K562 (cell line): ENCODE measurements around the gene IMMP1L. TPM values are rescaled to one million over a fixed set of nuclear protein-coding genes. Genes with fewer than 3 reads are reported as not detected.
A peak's percentile ranks its signal among the peaks of the same experiment; 100 is the strongest.

Experiments
- BCOR ChIP-seq: fragments of 450-650 bp; IDR thresholded peaks from 2 replicates; pipeline ENCODE4 v1.6.1; 2016
- CC2D1A ChIP-seq: fragments of 450-650 bp; IDR thresholded peaks from 2 replicates; pipeline ENCODE4 v1.6.1; 2017; ENCODE audit warnings: mild to moderate bottlenecking
- FOXA1 ChIP-seq: fragments of 450-650 bp; IDR thresholded peaks from 2 replicates; pipeline ENCODE4 v1.6.1; 2016; ENCODE audit warnings: mild to moderate bottlenecking, borderline replicate concordance
- JUND ChIP-seq, 2 experiments: IDR thresholded peaks; 2 replicates in 1 of 2; 3 replicates in 1 of 2; pipeline ENCODE4 v1.6.1; 2011; ENCODE audit warnings: borderline replicate concordance in 2 of 2, low read depth in 2 of 2, low read length in 2 of 2, improper control_type of control experiment in 1 of 2, missing biosample characterization in 1 of 2, missing genetic modification characterization in 1 of 2, missing genetic modification reagents in 1 of 2
- KDM5B ChIP-seq: fragments of 200-600 bp; sonication (generic); IDR thresholded peaks from 2 replicates; pipeline ENCODE4 v1.6.1; 2012; ENCODE audit warnings: low read depth, mild to moderate bottlenecking, moderate library complexity, low read length, control low read depth, inconsistent platforms; ENCODE audit not compliant: insufficient replicate concordance
- PRPF4 ChIP-seq: fragments of 200-400 bp; formaldehyde crosslinking; IDR thresholded peaks from one replicate; pipeline ENCODE4 v1.6.1; 2017; ENCODE audit warnings: low read length, low read depth, mild to moderate bottlenecking; ENCODE audit not compliant: insufficient read depth, poor library complexity, severe bottlenecking
- THRAP3 ChIP-seq: fragments of 450-650 bp; IDR thresholded peaks from 2 replicates; pipeline ENCODE4 v1.6.1; 2016; ENCODE audit warnings: mild to moderate bottlenecking, inconsistent platforms, borderline replicate concordance
- ZFP36 ChIP-seq: fragments of 150-350 bp; IDR thresholded peaks from 2 replicates; pipeline ENCODE4 v1.6.1; 2018; ENCODE audit warnings: low read length, low read depth; ENCODE audit not compliant: partially characterized antibody
- ZFX ChIP-seq: sonication (generic); formaldehyde crosslinking; IDR thresholded peaks from 2 replicates; pipeline ENCODE4 v1.8.0; 2022; ENCODE audit warnings: mild to moderate bottlenecking, missing genetic modification reagents, moderate library complexity
- polyA plus RNA-seq, 8 experiments: library from polyadenylated mRNA; depleted of rRNA in 4 of 8; stranded (reverse) in 5 of 8; unstranded in 3 of 8; fragments of >200 nt; fragmentation: Nextera tagmentation in 2 of 8; fragmentation: Illumina TruSeq in 1 of 8; extraction: Ambion mirVana in 2 of 8; extraction: Trizol in 1 of 8; gene quantifications; 2 replicates each; pipeline versions ENCODE4 v1.2.1 to v1.2.3, GENCODE V29; 2011 to 2014; ENCODE audit warnings: inconsistent platforms in 1 of 8, missing spikeins in 1 of 8
- total RNA-seq, 7 experiments: library from RNA; depleted of rRNA in 6 of 7; stranded (reverse); fragments of >200 nt in 6 of 7; fragmentation: Illumina TruSeq in 2 of 7; extraction: Trizol in 2 of 7; gene quantifications; 2 replicates each; pipeline versions ENCODE4 v1.2.1 to v1.2.3, GENCODE V29; 2011 to 2021; ENCODE audit warnings: low replicate concordance in 1 of 7
- TF ChIP-seq, protein P1 (sequence below): fragments of 450-650 bp; IDR thresholded peaks from 2 replicates; pipeline ENCODE4 v1.6.1; 2018; ENCODE audit warnings: mild to moderate bottlenecking, low read depth; ENCODE audit not compliant: partially characterized antibody

The IMMP1L gene
- total and polyA plus RNA-seq, 9 of the 15 experiments (the other 6 are each of a cell fraction or from before 2014, with no cell fraction given), result 56.0 to 245 (median 169) TPM

- TF ChIP-seq JUND (IDR thresholded peaks at IDR 0.05; ENCODE audit: borderline replicate concordance, low read depth, low read length), result peak; percentile 42; the same call in 1 of the 2 replicates
- TF ChIP-seq JUND (tag; IDR thresholded peaks at IDR 0.05; ENCODE audit: borderline replicate concordance, low read depth, low read length), result peak; percentile 10; the same call in 1 of the 3 replicates
- TF ChIP-seq THRAP3, result no peak
- TF ChIP-seq ZFX, result peak; percentile 86
- TF ChIP-seq CC2D1A, result peak; percentile 53; the same call in 1 of the 2 replicates
- TF ChIP-seq, protein P1, sequence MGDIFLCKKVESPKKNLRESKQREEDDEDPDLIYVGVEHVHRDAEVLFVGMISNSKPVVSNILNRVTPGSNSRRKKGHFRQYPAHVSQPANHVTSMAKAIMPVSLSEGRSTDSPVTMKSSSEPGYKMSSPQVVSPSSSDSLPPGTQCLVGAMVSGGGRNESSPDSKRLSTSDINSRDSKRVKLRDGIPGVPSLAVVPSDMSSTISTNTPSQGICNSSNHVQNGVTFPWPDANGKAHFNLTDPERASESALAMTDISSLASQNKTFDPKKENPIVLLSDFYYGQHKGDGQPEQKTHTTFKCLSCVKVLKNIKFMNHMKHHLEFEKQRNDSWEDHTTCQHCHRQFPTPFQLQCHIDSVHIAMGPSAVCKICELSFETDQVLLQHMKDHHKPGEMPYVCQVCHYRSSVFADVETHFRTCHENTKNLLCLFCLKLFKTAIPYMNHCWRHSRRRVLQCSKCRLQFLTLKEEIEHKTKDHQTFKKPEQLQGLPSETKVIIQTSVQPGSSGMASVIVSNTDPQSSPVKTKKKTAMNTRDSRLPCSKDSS, result no peak
- TF ChIP-seq PRPF4, result no peak
- no peak for TF ChIP-seq ZFP36
- no peak for TF ChIP-seq FOXA1
- no peak for TF ChIP-seq BCOR
- TF ChIP-seq KDM5B, result peak; percentile 95
- TF ChIP-seq, all 486 proteins: peak for 93
Observed at GRCh38 chr11:31509429-31510345, at the start of gene IMMP1L, which contains the start of gene ELP4 (continued).
